ENCODE measurements around the gene ST8SIA6. TPM values are rescaled to one million over a fixed set of nuclear protein-coding genes. Genes with fewer than 3 reads are reported as not detected.

ST8SIA6 gene
- total and polyA plus RNA-seq, 9 of the 15 experiments (the other 6 are each of a cell fraction or from before 2014, with no cell fraction given), result 0.69 to 6.7 (median 5.0) TPM

DNA sequence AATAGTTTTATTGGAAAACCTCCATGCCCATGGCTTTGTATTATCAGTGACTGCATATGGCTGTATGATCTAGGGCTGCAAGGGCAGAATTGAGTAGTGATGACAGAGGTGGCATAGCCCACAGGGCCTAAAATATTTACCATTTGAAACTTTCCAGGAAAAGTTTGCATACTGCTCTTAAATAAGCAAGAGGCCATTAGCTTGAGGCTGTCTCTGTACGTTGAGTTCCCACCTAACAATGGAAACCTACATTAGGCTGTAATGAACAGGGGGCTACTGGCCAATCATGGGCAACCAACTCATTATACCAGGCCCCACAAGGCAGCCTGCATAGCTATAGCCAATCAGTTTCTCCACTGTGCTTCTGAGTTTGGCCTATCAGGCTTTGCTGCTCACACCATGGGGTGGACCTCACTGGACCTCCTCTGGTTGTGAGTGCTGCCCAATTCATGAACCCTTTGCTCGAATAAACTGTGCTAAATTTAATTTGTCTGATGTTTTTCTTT lies 673 bp upstream of the ST8SIA6 start (continued):
- TF ChIP-seq NCOA4 (IDR thresholded peaks at IDR 0.05; ENCODE audit: partially characterized antibody) (no peak), GTF2A2 (tag; IDR thresholded peaks at IDR 0.05) (no peak), KDM5B (IDR thresholded peaks at IDR 0.05; ENCODE audit: insufficient replicate concordance, low read depth, low read length) (peak; percentile 25), EWSR1 (IDR thresholded peaks at IDR 0.05; ENCODE audit: borderline replicate concordance, low read depth, partially characterized antibody) (no peak), CXXC5 (CRISPR knock-in tag; IDR thresholded peaks at IDR 0.05) (no peak), BHLHE40 (IDR thresholded peaks at IDR 0.05; ENCODE audit: low read length) (no peak), ZEB2 (IDR thresholded peaks at IDR 0.05) (no peak), SLC30A9 (CRISPR knock-in tag; IDR thresholded peaks at IDR 0.05) (no peak), PRMT5 (CRISPR knock-in tag; IDR thresholded peaks at IDR 0.05) (no peak), KDM1A (IDR thresholded peaks at IDR 0.05) (0 out of 4 replicates have a peak, but pooled peaks of 1 of the 2 experiments have one; percentile 4), CBX3 (IDR thresholded peaks at IDR 0.05; ENCODE audit: borderline replicate concordance in 1 of 2, low read length in 2 of 2) (peak in 1 of 2 experiments; percentile 56; a peak in 1 of 3 replicates), RBFOX2 (IDR thresholded peaks at IDR 0.05; ENCODE audit: low read depth, low read length) (no peak), ZNF766 (CRISPR knock-in tag; conservative IDR thresholded peaks at IDR 0.05) (no peak; the same call in 1 of the 2 replicates), FOS (IDR thresholded peaks at IDR 0.05; ENCODE audit: extremely low read depth, insufficient read length) (peak; percentile 71), NR2C2 (CRISPR knock-in tag; IDR thresholded peaks at IDR 0.05) (no peak), NR2C2 (tag; IDR thresholded peaks at IDR 0.05) (no peak), ARNT (IDR thresholded peaks at IDR 0.05) (no peak)
- TF ChIP-seq, protein P1, sequence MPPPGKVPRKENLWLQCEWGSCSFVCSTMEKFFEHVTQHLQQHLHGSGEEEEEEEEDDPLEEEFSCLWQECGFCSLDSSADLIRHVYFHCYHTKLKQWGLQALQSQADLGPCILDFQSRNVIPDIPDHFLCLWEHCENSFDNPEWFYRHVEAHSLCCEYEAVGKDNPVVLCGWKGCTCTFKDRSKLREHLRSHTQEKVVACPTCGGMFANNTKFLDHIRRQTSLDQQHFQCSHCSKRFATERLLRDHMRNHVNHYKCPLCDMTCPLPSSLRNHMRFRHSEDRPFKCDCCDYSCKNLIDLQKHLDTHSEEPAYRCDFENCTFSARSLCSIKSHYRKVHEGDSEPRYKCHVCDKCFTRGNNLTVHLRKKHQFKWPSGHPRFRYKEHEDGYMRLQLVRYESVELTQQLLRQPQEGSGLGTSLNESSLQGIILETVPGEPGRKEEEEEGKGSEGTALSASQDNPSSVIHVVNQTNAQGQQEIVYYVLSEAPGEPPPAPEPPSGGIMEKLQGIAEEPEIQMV (tag; conservative IDR thresholded peaks at IDR 0.05; ENCODE audit: low read depth), result no peak
- TF ChIP-seq, protein P2, sequence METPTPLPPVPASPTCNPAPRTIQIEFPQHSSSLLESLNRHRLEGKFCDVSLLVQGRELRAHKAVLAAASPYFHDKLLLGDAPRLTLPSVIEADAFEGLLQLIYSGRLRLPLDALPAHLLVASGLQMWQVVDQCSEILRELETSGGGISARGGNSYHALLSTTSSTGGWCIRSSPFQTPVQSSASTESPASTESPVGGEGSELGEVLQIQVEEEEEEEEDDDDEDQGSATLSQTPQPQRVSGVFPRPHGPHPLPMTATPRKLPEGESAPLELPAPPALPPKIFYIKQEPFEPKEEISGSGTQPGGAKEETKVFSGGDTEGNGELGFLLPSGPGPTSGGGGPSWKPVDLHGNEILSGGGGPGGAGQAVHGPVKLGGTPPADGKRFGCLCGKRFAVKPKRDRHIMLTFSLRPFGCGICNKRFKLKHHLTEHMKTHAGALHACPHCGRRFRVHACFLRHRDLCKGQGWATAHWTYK (CRISPR knock-in tag; IDR thresholded peaks at IDR 0.05), result no peak
- TF ChIP-seq, protein P3, sequence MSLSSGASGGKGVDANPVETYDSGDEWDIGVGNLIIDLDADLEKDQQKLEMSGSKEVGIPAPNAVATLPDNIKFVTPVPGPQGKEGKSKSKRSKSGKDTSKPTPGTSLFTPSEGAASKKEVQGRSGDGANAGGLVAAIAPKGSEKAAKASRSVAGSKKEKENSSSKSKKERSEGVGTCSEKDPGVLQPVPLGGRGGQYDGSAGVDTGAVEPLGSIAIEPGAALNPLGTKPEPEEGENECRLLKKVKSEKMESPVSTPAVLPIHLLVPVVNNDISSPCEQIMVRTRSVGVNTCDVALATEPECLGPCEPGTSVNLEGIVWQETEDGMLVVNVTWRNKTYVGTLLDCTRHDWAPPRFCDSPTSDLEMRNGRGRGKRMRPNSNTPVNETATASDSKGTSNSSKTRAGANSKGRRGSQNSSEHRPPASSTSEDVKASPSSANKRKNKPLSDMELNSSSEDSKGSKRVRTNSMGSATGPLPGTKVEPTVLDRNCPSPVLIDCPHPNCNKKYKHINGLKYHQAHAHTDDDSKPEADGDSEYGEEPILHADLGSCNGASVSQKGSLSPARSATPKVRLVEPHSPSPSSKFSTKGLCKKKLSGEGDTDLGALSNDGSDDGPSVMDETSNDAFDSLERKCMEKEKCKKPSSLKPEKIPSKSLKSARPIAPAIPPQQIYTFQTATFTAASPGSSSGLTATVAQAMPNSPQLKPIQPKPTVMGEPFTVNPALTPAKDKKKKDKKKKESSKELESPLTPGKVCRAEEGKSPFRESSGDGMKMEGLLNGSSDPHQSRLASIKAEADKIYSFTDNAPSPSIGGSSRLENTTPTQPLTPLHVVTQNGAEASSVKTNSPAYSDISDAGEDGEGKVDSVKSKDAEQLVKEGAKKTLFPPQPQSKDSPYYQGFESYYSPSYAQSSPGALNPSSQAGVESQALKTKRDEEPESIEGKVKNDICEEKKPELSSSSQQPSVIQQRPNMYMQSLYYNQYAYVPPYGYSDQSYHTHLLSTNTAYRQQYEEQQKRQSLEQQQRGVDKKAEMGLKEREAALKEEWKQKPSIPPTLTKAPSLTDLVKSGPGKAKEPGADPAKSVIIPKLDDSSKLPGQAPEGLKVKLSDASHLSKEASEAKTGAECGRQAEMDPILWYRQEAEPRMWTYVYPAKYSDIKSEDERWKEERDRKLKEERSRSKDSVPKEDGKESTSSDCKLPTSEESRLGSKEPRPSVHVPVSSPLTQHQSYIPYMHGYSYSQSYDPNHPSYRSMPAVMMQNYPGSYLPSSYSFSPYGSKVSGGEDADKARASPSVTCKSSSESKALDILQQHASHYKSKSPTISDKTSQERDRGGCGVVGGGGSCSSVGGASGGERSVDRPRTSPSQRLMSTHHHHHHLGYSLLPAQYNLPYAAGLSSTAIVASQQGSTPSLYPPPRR (CRISPR knock-in tag; IDR thresholded peaks at IDR 0.05; ENCODE audit: borderline replicate concordance), result no peak
- TF ChIP-seq, protein P4, sequence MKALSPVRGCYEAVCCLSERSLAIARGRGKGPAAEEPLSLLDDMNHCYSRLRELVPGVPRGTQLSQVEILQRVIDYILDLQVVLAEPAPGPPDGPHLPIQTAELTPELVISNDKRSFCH (CRISPR knock-in tag; IDR thresholded peaks at IDR 0.05), result no peak
- TF ChIP-seq, protein P4 (tag; IDR thresholded peaks at IDR 0.05), result no peak

Measured in K562 (cell line).